KMS-11 (cell line): ENCODE results near the gene RPP25L.

Experiments
- H2AFZ ChIP-seq: fragments of 200-600 bp; sonication (generic); 2 replicates; pipeline ENCODE4 v1.6.1; 2016; ENCODE audit warnings: antibody characterized with exemption, mixed run types, low read depth
- H3K27ac ChIP-seq: fragments of 200-600 bp; sonication (generic); 2 replicates; pipeline ENCODE4 v1.6.1; 2016; ENCODE audit warnings: mild to moderate bottlenecking, mixed run types
- H3K27me3 ChIP-seq: fragments of 200-600 bp; sonication (generic); 2 replicates; pipeline ENCODE4 v1.6.1; 2017; ENCODE audit warnings: mild to moderate bottlenecking, low read depth, mixed run types, moderate library complexity; ENCODE audit not compliant: insufficient read depth
- H3K36me3 ChIP-seq: fragments of 200-600 bp; sonication (generic); 2 replicates; pipeline ENCODE4 v1.6.1; 2017; ENCODE audit warnings: mild to moderate bottlenecking, mixed run types; ENCODE audit not compliant: insufficient read depth
- H3K4me1 ChIP-seq: fragments of 200-600 bp; sonication (generic); 2 replicates; pipeline ENCODE4 v1.6.1; 2016; ENCODE audit warnings: mild to moderate bottlenecking, low read depth, mixed run types; ENCODE audit not compliant: poor library complexity, severe bottlenecking
- H3K4me2 ChIP-seq: fragments of 200-600 bp; sonication (generic); 2 replicates; pipeline ENCODE4 v1.7.0; 2016; ENCODE audit warnings: mild to moderate bottlenecking, mixed run types
- H3K4me3 ChIP-seq: fragments of 200-600 bp; sonication (generic); IDR thresholded peaks from 2 replicates; pipeline ENCODE4 v1.6.1; 2017; ENCODE audit warnings: low read depth, low read length, mixed read lengths; ENCODE audit not compliant: insufficient read depth
- H3K79me2 ChIP-seq: fragments of 200-600 bp; sonication (generic); 2 replicates; pipeline ENCODE4 v1.6.1; 2016; ENCODE audit warnings: low read depth, mixed run types; ENCODE audit not compliant: insufficient read depth
- H3K9ac ChIP-seq: fragments of 200-600 bp; sonication (generic); 2 replicates; pipeline ENCODE4 v1.6.1; 2016; ENCODE audit warnings: mild to moderate bottlenecking, mixed run types
- H4K20me1 ChIP-seq: fragments of 200-600 bp; sonication (generic); 2 replicates; pipeline ENCODE4 v1.6.1; 2016; ENCODE audit warnings: mild to moderate bottlenecking, mixed run types; ENCODE audit not compliant: insufficient read depth
- TF ChIP-seq, protein P1 (sequence below): fragments of 200-600 bp; sonication (generic); conservative IDR thresholded peaks from 2 replicates; pipeline ENCODE4 v1.6.1; 2017; ENCODE audit warnings: low read depth, mild to moderate bottlenecking, antibody characterized with exemption, low read length, moderate library complexity, mixed read lengths

The RPP25L gene

DNA sequence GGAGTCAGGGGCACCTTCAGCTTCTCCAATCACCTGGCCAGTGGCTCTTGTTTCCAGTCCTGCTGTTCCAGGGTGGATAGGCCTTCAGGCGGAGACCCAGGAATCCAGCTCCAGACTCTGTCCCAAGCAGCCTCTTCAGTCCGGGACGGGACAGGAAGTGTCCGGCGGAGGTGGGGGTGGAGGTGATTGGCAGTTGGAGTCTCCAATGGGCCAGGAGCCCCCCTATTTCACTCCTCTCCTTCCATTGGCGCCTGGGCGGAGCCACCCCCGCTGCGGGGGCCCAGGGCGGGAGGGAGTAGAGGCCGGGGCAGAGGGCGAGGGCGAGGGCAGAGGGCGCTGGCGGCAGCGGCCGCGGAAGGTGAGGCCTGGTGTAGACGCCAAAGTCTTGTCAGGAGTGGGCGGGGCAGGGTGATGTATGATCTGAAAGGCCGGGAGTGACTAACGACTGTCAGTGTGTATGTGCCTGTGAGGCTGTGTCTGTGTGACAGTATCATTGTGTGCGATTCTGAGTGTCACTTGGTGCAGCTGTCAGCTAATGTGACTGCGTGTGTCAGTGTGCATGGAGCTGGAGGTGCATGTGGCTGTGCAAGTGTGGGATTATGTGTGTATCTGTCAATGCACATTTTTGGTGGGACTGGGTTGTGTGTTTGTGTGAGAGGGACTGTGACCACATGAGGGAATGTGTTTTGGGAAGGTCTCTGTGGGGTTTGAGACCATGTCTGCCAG, 40.1 kb upstream of the RPP25L start, which contains the start of gene IL11RA:
TSS of gene IL11RA (plus strand) at position 310 of the 726 bp plus-strand sequence. CDS start 3,033 bp downstream, outside the sequence.
- H3K27me3 ChIP-seq = no peaks in the 10 kb centered on the region
- peaks cover 11% of the 10 kb centered on the region; the same call in 1 of the 2 replicates for H3K79me2 ChIP-seq
- H4K20me1 ChIP-seq = no peaks in the 10 kb centered on the region
- no peak within 1 kb of the TSS for H3K4me3 ChIP-seq
- H2AFZ ChIP-seq = no peak within 1 kb of the TSS
- H3K4me2 ChIP-seq = no peak within 1 kb of the TSS
- no peaks in the 10 kb centered on the region for H3K36me3 ChIP-seq
- TF ChIP-seq, protein P1, sequence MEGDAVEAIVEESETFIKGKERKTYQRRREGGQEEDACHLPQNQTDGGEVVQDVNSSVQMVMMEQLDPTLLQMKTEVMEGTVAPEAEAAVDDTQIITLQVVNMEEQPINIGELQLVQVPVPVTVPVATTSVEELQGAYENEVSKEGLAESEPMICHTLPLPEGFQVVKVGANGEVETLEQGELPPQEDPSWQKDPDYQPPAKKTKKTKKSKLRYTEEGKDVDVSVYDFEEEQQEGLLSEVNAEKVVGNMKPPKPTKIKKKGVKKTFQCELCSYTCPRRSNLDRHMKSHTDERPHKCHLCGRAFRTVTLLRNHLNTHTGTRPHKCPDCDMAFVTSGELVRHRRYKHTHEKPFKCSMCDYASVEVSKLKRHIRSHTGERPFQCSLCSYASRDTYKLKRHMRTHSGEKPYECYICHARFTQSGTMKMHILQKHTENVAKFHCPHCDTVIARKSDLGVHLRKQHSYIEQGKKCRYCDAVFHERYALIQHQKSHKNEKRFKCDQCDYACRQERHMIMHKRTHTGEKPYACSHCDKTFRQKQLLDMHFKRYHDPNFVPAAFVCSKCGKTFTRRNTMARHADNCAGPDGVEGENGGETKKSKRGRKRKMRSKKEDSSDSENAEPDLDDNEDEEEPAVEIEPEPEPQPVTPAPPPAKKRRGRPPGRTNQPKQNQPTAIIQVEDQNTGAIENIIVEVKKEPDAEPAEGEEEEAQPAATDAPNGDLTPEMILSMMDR = no peak
- H3K27ac ChIP-seq = no peak within 1 kb of the TSS
- no peak within 1 kb of the TSS for H3K9ac ChIP-seq
- peaks cover 11% of the 10 kb centered on the region for H3K4me1 ChIP-seq

DNA sequence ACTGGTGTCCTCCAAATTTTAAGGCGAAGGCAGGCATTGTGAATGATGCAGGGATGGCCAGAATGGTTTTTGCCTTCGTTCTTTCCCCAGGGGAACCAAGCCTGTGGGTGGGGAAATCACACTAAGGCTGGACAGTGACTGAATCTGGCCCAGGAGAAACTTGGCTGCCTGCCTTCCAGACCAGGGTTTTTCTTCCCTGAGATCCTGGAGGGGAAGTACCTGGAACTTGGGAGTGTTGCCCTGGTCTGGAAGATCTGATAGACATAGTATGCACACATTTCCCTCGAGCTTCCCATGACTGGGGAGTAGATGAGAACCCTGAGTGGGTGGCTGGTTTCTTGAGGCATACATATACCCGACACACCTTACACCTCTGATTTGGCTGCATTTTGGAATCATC, 39.4 kb upstream of the RPP25L start:
- H3K4me1 ChIP-seq = peaks cover 11% of the 10 kb centered on the region
- no peaks in the 10 kb centered on the region for H3K36me3 ChIP-seq
- H2AFZ ChIP-seq = no peak overlapping the region
- no peak overlapping the region for H3K4me3 ChIP-seq
- H4K20me1 ChIP-seq = no peaks in the 10 kb centered on the region
- peaks cover 11% of the 10 kb centered on the region; the same call in 1 of the 2 replicates for H3K79me2 ChIP-seq
- no peaks in the 10 kb centered on the region for H3K27me3 ChIP-seq
- no peak overlapping the region for H3K9ac ChIP-seq
- H3K4me2 ChIP-seq = no peak overlapping the region
- H3K27ac ChIP-seq = no peak overlapping the region
- TF ChIP-seq, protein P1 = no peak

DNA sequence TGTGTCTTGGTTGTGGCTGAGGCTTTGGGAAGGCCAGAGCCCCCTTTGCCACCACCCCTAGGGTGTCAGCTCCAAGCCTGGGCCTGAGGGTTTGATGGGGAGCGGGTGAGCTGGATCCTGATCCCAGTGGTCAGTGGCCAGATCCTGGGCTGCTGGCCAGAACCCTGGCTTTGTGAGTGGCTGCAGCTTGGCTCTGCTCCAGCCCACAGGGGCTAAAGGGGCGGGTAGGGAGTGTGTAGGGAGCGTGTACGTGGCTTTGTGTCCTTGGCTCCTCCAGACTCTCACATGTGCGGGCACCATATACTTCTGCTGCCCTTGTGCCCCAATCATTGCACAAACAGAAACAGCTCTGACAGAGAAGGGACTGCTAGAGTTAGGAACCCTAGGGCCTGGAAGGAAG, 38.9 kb upstream of the RPP25L start:
- H3K4me2 ChIP-seq = no peak overlapping the region
- TF ChIP-seq, protein P1 = no peak

DNA sequence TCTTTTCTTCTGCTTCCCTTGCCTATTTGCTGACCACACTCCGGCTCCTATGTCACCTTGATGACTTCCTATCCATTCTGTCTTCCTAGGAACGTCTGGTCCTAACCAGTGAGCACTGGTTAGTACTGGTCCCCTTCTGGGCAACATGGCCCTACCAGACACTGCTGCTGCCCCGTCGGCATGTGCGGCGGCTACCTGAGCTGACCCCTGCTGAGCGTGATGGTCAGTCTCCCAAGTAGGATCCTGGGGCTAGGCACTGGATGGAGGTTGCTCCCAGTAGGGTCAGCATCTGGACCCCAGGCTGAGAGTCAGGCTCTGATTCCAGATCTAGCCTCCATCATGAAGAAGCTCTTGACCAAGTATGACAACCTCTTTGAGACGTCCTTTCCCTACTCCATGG, 36.8 kb upstream of the RPP25L start:
- peaks cover 11% of the 10 kb centered on the region; the same call in 1 of the 2 replicates for H3K79me2 ChIP-seq
- TF ChIP-seq, protein P1 = no peak
- H3K27ac ChIP-seq = no peak overlapping the region
- no peak overlapping the region for H3K4me2 ChIP-seq
- no peak overlapping the region for H3K9ac ChIP-seq
- no peak overlapping the region for H3K4me3 ChIP-seq
- no peaks in the 10 kb centered on the region for H3K27me3 ChIP-seq
- H3K4me1 ChIP-seq = peaks cover 31% of the 10 kb centered on the region
- no peak overlapping the region for H2AFZ ChIP-seq
- H3K36me3 ChIP-seq = no peaks in the 10 kb centered on the region
- H4K20me1 ChIP-seq = no peaks in the 10 kb centered on the region

More for the DNA sequence above, 38.9 kb upstream of the RPP25L start:
- Histone ChIP-seq H2AFZ (no peak overlapping the region), H3K79me2 (peaks cover 11% of the 10 kb centered on the region; the same call in 1 of the 2 replicates), H3K9ac (no peak overlapping the region), H3K4me1 (peaks cover 16% of the 10 kb centered on the region), H3K36me3 (no peaks in the 10 kb centered on the region), H3K27me3 (no peaks in the 10 kb centered on the region), H4K20me1 (no peaks in the 10 kb centered on the region), H3K4me3 (no peak overlapping the region), H3K27ac (no peak overlapping the region)
